ENCODE measurements around the gene KCNQ1. TPM values are rescaled to one million over a fixed set of nuclear protein-coding genes. Genes with fewer than 3 reads are reported as not detected.

The KCNQ1 gene
- total RNA-seq, 2 donors from 2014 or later, result 38.9 to 46.1 TPM

DNA sequence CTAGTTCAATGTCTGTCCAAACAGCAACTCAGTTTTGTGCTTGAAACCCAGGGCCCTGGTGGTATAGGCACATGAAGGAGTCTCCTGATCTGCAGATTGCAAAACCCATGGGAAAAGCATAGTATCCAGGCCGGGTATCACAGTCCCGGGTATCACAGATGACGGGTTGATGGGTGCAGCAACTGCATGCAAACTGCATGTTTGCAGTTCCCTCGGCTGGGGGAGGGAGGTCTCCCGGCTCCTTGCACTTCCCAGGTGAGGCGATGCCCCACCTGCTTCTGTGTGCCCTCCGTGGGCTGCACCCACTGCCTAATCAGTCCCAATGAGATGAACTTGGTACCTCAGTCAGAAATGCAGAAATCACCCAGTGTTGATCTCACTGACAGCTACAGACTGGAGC, 53.9 kb downstream of the KCNQ1 start:
- H3K27me3 ChIP-seq, result no peaks in the 10 kb centered on the region
- H3K9me3 ChIP-seq, result peaks cover 0 to 12% (median 0%) of the 10 kb centered on the region in 3 donors
- no peak overlapping the region for H3K27ac ChIP-seq
- DNase-seq, result no peak
- intact Hi-C loops (cut with DNase I), result no loop called here
- no peak for ATAC-seq
- H3K4me3 ChIP-seq, result no peak overlapping the region
- no peaks in the 10 kb centered on the region for H3K4me1 ChIP-seq
- TF ChIP-seq, protein P1, sequence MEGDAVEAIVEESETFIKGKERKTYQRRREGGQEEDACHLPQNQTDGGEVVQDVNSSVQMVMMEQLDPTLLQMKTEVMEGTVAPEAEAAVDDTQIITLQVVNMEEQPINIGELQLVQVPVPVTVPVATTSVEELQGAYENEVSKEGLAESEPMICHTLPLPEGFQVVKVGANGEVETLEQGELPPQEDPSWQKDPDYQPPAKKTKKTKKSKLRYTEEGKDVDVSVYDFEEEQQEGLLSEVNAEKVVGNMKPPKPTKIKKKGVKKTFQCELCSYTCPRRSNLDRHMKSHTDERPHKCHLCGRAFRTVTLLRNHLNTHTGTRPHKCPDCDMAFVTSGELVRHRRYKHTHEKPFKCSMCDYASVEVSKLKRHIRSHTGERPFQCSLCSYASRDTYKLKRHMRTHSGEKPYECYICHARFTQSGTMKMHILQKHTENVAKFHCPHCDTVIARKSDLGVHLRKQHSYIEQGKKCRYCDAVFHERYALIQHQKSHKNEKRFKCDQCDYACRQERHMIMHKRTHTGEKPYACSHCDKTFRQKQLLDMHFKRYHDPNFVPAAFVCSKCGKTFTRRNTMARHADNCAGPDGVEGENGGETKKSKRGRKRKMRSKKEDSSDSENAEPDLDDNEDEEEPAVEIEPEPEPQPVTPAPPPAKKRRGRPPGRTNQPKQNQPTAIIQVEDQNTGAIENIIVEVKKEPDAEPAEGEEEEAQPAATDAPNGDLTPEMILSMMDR (IDR thresholded peaks at IDR 0.05), result no peak
- TF ChIP-seq POLR2A (IDR thresholded peaks at IDR 0.05), result no peak
- H3K36me3 ChIP-seq (replicated peaks in 1 of 2; ENCODE audit: insufficient read depth in 1 of 2, low read depth in 2 of 2), result no peaks in the 10 kb centered on the region
- 88 to 100% methylated on average over 2 to 7 of the region's 7 CpGs for WGBS, 2 donors

DNA sequence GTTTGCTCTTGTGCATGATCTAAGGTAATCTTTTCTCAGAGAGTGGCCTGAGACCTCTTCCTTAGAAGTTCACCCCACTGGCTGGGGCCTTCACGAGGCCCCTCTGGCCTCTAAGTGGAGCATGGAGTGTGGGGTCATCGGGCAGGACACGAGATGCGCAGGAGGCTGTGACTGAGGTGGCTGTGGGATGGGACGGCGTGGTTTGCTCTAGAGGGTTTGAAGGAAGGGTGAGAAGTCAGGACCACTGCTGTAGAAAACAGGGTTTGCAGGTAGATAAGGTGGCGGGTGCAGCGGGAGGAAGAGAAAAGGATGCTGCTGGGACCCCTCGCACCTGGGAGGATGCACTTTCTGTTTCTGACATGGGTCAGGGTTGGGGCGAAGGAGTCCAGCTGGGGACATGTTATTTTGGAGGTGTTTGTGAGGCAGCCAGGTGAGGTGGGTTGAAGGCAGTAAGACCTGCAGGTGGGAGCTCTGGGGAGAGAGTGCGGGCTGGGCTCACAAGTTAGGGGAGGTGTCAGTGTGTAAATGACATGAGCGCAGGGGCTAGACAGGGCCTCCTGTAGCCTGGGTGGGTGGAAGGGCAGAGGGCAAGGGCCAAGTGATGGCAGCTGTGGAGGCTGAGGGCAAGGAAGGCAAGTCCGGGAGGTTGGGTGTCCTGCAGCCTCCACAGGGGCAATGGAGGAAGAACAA, 62.5 kb downstream of the KCNQ1 start:
- TF ChIP-seq, protein P1 (IDR thresholded peaks at IDR 0.05), result no peak
- TF ChIP-seq POLR2A (IDR thresholded peaks at IDR 0.05), result no peak
- no peaks in the 10 kb centered on the region for H3K4me1 ChIP-seq
- ATAC-seq, result no peak
- H3K4me3 ChIP-seq, result no peak overlapping the region
- no peaks in the 10 kb centered on the region for H3K9me3 ChIP-seq
- H3K27ac ChIP-seq, result no peak overlapping the region
- peak in 1 of 4 donors; percentile 3 for DNase-seq
- intact Hi-C loops (cut with DNase I), result no loop called here
- H3K27me3 ChIP-seq, result no peaks in the 10 kb centered on the region
- WGBS, 2 donors, result 90 to 94% methylated on average over 12 of the region's 13 CpGs
- no peaks in the 10 kb centered on the region for H3K36me3 ChIP-seq (replicated peaks in 1 of 2; ENCODE audit: insufficient read depth in 1 of 2, low read depth in 2 of 2)

DNA sequence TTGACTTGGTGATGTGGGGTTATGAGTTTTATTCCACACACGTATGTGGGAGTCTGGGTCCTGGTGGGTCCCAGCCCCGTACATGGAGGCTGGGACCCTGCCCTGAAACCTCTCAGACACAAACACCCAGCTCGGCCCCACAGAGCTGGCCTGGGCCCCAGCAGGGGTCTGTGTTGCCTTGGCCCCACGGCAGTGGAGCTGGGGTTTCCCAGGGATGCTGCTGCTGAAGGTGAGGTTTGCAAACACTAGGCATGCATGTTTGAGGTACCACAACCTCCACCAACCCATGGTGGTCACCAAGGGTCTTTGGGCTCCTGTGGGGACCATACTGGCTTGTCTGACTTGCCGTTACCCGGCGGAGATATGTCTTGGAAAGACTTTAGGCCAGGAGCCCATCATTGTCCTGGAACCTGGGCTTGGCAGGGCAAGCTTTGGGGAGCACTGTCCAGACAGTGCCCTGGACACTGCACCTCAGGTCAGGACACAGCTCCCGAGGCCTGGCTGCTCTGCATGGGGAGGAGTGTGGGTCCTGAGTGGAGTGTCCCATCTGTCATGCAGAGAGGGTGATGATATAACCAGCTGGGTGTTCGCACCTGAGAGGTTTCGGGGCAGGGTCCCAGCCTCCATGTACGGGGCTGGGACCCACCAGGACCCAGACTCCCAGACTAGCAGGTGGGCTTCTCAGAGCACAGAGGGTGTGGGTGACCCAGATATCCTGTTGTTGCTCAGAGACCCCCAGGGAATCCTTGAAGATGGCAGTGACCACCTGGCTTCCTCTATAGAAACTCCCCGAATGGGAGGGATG, 63.3 kb downstream of the KCNQ1 start:
- WGBS, 2 donors, result 86 to 94% methylated on average over 9 to 11 of the region's 12 CpGs
- Histone ChIP-seq H3K9me3 (no peaks in the 10 kb centered on the region), H3K27me3 (no peaks in the 10 kb centered on the region), H3K4me1 (no peaks in the 10 kb centered on the region), H3K27ac (no peak overlapping the region), H3K4me3 (no peak overlapping the region), H3K36me3 (replicated peaks in 1 of 2; ENCODE audit: insufficient read depth in 1 of 2, low read depth in 2 of 2) (no peaks in the 10 kb centered on the region)
- intact Hi-C loops (cut with DNase I), result no loop called here
- no peak for TF ChIP-seq POLR2A (IDR thresholded peaks at IDR 0.05)
- TF ChIP-seq, protein P1 (IDR thresholded peaks at IDR 0.05), result no peak
- ATAC-seq (no peak), DNase-seq (peak in 1 of 4 donors; percentile 5)

DNA sequence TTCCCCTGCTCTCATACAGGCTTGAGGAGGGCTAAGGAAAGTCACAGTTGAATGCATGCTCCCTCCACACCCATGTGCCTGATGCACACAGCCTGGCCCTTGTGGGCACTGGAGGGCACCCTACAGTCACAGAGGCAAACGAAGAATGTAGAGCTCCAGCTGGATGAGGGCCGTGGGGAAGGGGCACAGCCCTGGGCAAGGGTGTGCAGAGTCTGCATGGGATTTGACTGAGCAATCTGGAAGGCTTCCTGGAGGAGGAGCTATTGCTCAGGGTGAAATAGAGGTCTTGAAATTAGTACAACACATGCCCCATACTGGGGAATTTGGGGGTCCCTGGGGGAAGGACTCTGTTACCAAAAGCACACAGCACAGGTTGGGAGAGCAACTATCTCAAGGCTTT, 64.0 kb downstream of the KCNQ1 start:
- Histone ChIP-seq H3K36me3 (replicated peaks in 1 of 2; ENCODE audit: insufficient read depth in 1 of 2, low read depth in 2 of 2) (no peaks in the 10 kb centered on the region), H3K4me1 (no peaks in the 10 kb centered on the region), H3K27me3 (no peaks in the 10 kb centered on the region), H3K9me3 (no peaks in the 10 kb centered on the region), H3K4me3 (no peak overlapping the region), H3K27ac (no peak overlapping the region)
- TF ChIP-seq POLR2A (IDR thresholded peaks at IDR 0.05), result no peak
- TF ChIP-seq, protein P1 (IDR thresholded peaks at IDR 0.05), result no peak
- WGBS, 2 donors, result 53 to 100% methylated on average over 2 of the region's 2 CpGs
- intact Hi-C loops (cut with DNase I), result no loop called here
- no peak for DNase-seq
- no peak for ATAC-seq

Measured in body of pancreas (tissue), 4 donors.